CD1c-positive myeloid dendritic cell (primary cell): ENCODE results near the gene IER5L.
"Not testable (repeated sequence)": the region's sequence is repeated elsewhere in the genome, so short reads cannot be mapped to it uniquely, and the experiment has no call there.

Experiments
- DNase-seq: peaks from one replicate; pipeline ENCODE4 v3.0.0-alpha.2; 2016; ENCODE audit errors: extremely low spot score

The IER5L gene

GRCh38 chr9:129202613-129203555 lies 24.8 kb upstream of the IER5L start:
- peak; percentile 86 for DNase-seq

- peak; percentile 19 for DNase-seq
These were observed 23.8 kb upstream of the IER5L start for GRCh38 chr9:129201866-129202265.

GRCh38 chr9:129201289-129201688 lies 23.2 kb upstream of the IER5L start:
- no peak for DNase-seq

- no peak for DNase-seq
These were observed 22.2 kb upstream of the IER5L start for GRCh38 chr9:129200255-129200654.

- no peak for DNase-seq
These were observed 21.0 kb upstream of the IER5L start for GRCh38 chr9:129199044-129199435.

- peak; percentile 86 for DNase-seq
These were observed 20.4 kb upstream of the IER5L start for GRCh38 chr9:129198319-129199043.

GRCh38 chr9:129197978-129198318 lies 19.9 kb upstream of the IER5L start:
- no peak for DNase-seq

GRCh38 chr9:129197045-129197444 lies 19.0 kb upstream of the IER5L start:
- not testable (repeated sequence) for DNase-seq

- no peak for DNase-seq
These were observed 17.5 kb upstream of the IER5L start for GRCh38 chr9:129195606-129196005.

- DNase-seq: no peak
These were observed 16.2 kb upstream of the IER5L start for GRCh38 chr9:129194221-129194620.

GRCh38 chr9:129193655-129194054 lies 15.6 kb upstream of the IER5L start:
- no peak for DNase-seq

GRCh38 chr9:129191234-129191633 lies 13.2 kb upstream of the IER5L start:
- DNase-seq: no peak

- DNase-seq: not testable (repeated sequence)
These were observed 11.9 kb upstream of the IER5L start for GRCh38 chr9:129189971-129190370.

- DNase-seq: no peak
These were observed 9.0 kb upstream of the IER5L start for GRCh38 chr9:129187042-129187441.

GRCh38 chr9:129185991-129186390 lies 7.9 kb upstream of the IER5L start:
- no peak for DNase-seq

- no peak for DNase-seq
These were observed 7.3 kb upstream of the IER5L start for GRCh38 chr9:129185402-129185801.

- no peak for DNase-seq
These were observed 6.6 kb upstream of the IER5L start for GRCh38 chr9:129184596-129185122.

- DNase-seq: no peak
These were observed 6.1 kb upstream of the IER5L start for GRCh38 chr9:129184219-129184524.

- no peak for DNase-seq
These were observed 5.6 kb upstream of the IER5L start for GRCh38 chr9:129183495-129184218.

- peak; percentile 32 for DNase-seq
These were observed 4.8 kb upstream of the IER5L start for GRCh38 chr9:129182625-129183494.

- no peak for DNase-seq
These were observed 4.1 kb upstream of the IER5L start for GRCh38 chr9:129182122-129182521.
